HG02840 (cell line): ENCODE measurements around the gene UIMC1.

Experiments used
- ATAC-seq: cut with Tn5 transposase; IDR thresholded peaks from one replicate; pipeline ENCODE4 v1.9.1; 2021; ENCODE audit warnings: mild to moderate bottlenecking, moderate library complexity, moderate number of reproducible peaks; ENCODE audit not compliant: unreplicated experiment, low FRiP score

UIMC1 gene

DNA sequence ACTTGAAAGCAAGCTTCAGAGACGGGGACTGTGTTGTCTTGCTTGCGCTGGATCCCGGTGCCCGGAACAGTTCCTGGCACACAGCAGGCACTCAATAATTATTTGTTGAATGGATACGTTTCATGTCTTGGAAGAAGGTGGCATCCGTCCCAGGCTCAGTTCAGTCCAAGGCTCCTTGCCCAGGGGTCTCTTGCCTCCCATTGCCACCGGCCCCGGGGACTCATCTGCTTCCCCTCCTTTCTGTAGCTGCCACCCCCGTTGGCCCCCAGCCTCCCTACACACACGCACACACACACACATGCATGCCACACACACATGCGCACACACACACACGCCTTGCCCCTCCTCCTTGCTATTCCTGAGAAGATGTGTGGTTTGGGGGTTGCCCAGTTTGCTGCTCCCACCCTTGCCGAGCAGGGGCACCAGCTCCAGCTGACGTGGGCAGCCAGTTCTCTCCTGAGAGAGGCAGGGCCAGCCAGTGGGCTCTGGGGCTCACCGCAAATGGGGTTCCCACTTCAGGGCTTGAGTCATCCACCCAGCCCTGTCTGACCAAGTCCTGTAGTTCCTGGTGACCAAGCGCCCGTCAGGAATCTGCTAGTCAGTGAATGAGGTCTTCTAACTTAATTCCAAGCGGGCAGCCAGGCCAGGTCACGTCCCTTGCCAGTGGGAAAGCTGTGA lies 149.2 kb downstream of the UIMC1 start:
- no peak for ATAC-seq

DNA sequence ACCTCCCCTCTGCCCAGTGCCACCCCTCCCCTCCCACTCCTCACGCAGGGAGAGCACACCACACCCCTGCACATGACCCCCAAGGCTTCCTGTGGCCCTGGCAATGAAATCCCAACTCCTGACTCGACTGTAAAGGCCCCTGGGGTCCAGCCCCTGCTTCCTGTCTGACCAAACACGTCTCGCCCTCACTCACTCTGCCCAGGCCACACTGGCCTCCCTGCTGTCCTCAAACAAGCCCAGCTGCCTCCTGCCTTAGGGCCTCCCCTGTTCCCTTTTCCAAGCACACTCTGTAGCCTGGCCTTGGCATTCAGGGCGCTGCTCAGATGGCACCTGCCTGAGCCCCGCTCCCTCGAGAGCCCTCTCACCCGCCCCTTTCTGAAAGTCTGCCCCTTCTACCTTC lies 149.8 kb downstream of the UIMC1 start:
- no peak for ATAC-seq

DNA sequence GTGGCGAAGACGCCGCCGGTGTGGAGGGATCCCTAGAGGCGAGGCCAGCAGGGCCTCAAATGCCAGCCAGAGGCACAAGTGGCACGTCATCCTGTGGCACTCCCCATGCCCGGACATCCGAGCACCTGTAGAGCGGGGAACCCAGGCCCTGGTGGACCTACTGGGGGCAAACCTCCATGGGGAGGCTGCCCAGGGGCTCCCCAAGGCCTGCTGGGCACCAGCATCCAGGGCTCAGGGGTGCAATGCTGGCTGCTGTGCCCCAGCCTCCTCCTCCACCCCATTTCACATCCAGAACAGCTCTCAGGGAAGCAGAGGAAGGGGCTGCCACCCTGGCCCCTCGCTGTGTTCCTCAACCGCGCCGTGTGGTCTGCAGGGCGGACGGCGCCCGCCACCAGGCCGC lies 151.0 kb downstream of the UIMC1 start:
- ATAC-seq = no peak
